IMR-90 (cell line): ENCODE data around the gene TTI1. TPM values are rescaled to one million over a fixed set of nuclear protein-coding genes. Genes with fewer than 3 reads are reported as not detected.

Source experiments
- ATAC-seq: fragments of 200-7000 bp; cut with Tn5 transposase; 2 replicates; pipeline ENCODE4 v1.9.1; 2020; ENCODE audit warnings: low read depth, mild to moderate bottlenecking, moderate library complexity
- BruUV-seq: library from RNA; stranded (reverse); fragments of 400-500 nt; replicated peaks from 2 replicates; lab custom pipeline; 2021; lab: Mats Ljungman, UMichigan
- CTCF ChIA-PET: fragments of 300-600 bp; formaldehyde crosslinking; extraction: SDS; loops from one replicate; lab custom pipeline; 2021; ENCODE audit warnings: antibody characterized with exemption; lab: Yijun Ruan, JAX
- POLR2A ChIA-PET: fragments of 300-600 bp; sonication (Branson Sonifier 250); formaldehyde crosslinking; loops from one replicate; lab custom pipeline; 2022; ENCODE audit warnings: antibody characterized with exemption; ENCODE audit not compliant: unreplicated experiment; lab: Charles Lee
- DNase-seq: peaks from one replicate; pipeline ENCODE4 v3.0.0; 2013
- H2AFZ ChIP-seq: replicated peaks from 2 replicates; pipeline ENCODE3; 2013; ENCODE audit warnings: low read length, mild to moderate bottlenecking; ENCODE audit not compliant: poor library complexity
- H2AK5ac ChIP-seq: 2 replicates; pipeline ENCODE4 v1.6.1; 2013; ENCODE audit warnings: low read depth, low read length, inconsistent platforms
- H2AK9ac ChIP-seq: replicated peaks from 2 replicates; pipeline ENCODE3; 2013; ENCODE audit warnings: mild to moderate bottlenecking, low read depth, low read length, moderate library complexity; ENCODE audit not compliant: poor library complexity
- H2BK120ac ChIP-seq: 2 replicates; pipeline ENCODE4 v1.6.1; 2013; ENCODE audit warnings: low read depth, low read length, inconsistent platforms
- H2BK15ac ChIP-seq: 3 replicates; pipeline ENCODE4 v1.6.1; 2013; ENCODE audit warnings: low read depth, low read length, inconsistent platforms
- H2BK20ac ChIP-seq: 2 replicates; pipeline ENCODE4 v1.6.1; 2013; ENCODE audit warnings: low read depth, mild to moderate bottlenecking, inconsistent platforms, low read length, moderate library complexity
- H2BK5ac ChIP-seq: 2 replicates; pipeline ENCODE4 v1.6.1; 2013; ENCODE audit warnings: mild to moderate bottlenecking, low read depth, low read length, inconsistent platforms; ENCODE audit not compliant: poor library complexity, severe bottlenecking
- H3K14ac ChIP-seq: replicated peaks from 2 replicates; pipeline ENCODE4 v1.6.1; 2013; ENCODE audit warnings: low read depth, low read length, inconsistent platforms
- H3K18ac ChIP-seq: 2 replicates; pipeline ENCODE4 v1.6.1; 2013; ENCODE audit warnings: low read depth, low read length, control low read depth
- H3K23ac ChIP-seq: 2 replicates; pipeline ENCODE4 v1.6.1; 2013; ENCODE audit warnings: low read depth, low read length, inconsistent platforms
- H3K27ac ChIP-seq: 2 replicates; pipeline ENCODE4 v1.5.1; 2013; ENCODE audit warnings: mild to moderate bottlenecking, control low read depth, low read length; ENCODE audit not compliant: insufficient read depth
- H3K27me3 ChIP-seq: 2 replicates; pipeline ENCODE4 v1.6.1; 2013; ENCODE audit warnings: low read length; ENCODE audit not compliant: control insufficient read depth, insufficient read depth
- H3K36me3 ChIP-seq: 2 replicates; pipeline ENCODE4 v1.6.1; 2013; ENCODE audit warnings: low read length, mixed read lengths; ENCODE audit not compliant: control insufficient read depth, insufficient read depth
- H3K4ac ChIP-seq: 2 replicates; pipeline ENCODE4 v1.6.1; 2013; ENCODE audit warnings: low read depth, low read length, inconsistent platforms
- H3K4me1 ChIP-seq: 2 replicates; pipeline ENCODE4 v1.6.1; 2013; ENCODE audit warnings: low read length, mixed read lengths; ENCODE audit not compliant: control insufficient read depth, insufficient read depth
- H3K4me2 ChIP-seq: 2 replicates; pipeline ENCODE4 v1.6.1; 2013; ENCODE audit warnings: low read depth, mild to moderate bottlenecking, control low read depth, low read length, moderate library complexity
- H3K4me3 ChIP-seq: 2 replicates; pipeline ENCODE4 v1.5.1; 2013; ENCODE audit warnings: low read depth, mild to moderate bottlenecking, control low read depth, low read length, moderate library complexity; ENCODE audit not compliant: insufficient read depth
- H3K56ac ChIP-seq: 2 replicates; pipeline ENCODE4 v1.6.1; 2013; ENCODE audit warnings: low read length, inconsistent platforms; ENCODE audit not compliant: insufficient read depth; ENCODE audit errors: extremely low read depth
- H3K79me1 ChIP-seq, 2 experiments: 2 replicates each; pipeline ENCODE4 v1.6.1; 2013; ENCODE audit warnings: low read length in 2 of 2, inconsistent platforms in 1 of 2, low read depth in 1 of 2
- H3K9ac ChIP-seq: 2 replicates; pipeline ENCODE4 v1.6.1; 2013; ENCODE audit warnings: low read depth, low read length, control low read depth
- H3K9me1 ChIP-seq: 2 replicates; pipeline ENCODE4 v1.6.1; 2013; ENCODE audit warnings: low read length, inconsistent platforms; ENCODE audit not compliant: insufficient read depth
- H3K9me3 ChIP-seq: 2 replicates; pipeline ENCODE4 v1.6.1; 2013; ENCODE audit warnings: low read length; ENCODE audit not compliant: control insufficient read depth, insufficient read depth
- H4K20me1 ChIP-seq: 2 replicates; pipeline ENCODE4 v1.6.1; 2013; ENCODE audit warnings: low read length, inconsistent platforms; ENCODE audit not compliant: insufficient read depth
- H4K5ac ChIP-seq: 2 replicates; pipeline ENCODE4 v1.6.1; 2013; ENCODE audit warnings: mild to moderate bottlenecking, low read depth, low read length, control low read depth
- H4K8ac ChIP-seq, 2 experiments: 2 replicates each; pipeline ENCODE4 v1.6.1; 2013; ENCODE audit warnings: low read depth in 2 of 2, low read length in 2 of 2, control low read depth in 1 of 2, inconsistent platforms in 1 of 2
- H4K91ac ChIP-seq: 2 replicates; pipeline ENCODE4 v1.6.1; 2013; ENCODE audit warnings: low read depth, low read length, inconsistent platforms; ENCODE audit not compliant: insufficient read depth
- CHD1 ChIP-seq: IDR thresholded peaks from 2 replicates; pipeline ENCODE4 v1.6.1; 2012; ENCODE audit warnings: low read depth, low read length, improper control_type of control experiment
- FOS ChIP-seq: fragments of 150-350 bp; IDR thresholded peaks from 2 replicates; pipeline ENCODE4 v1.6.1; 2016; ENCODE audit warnings: low read depth, low read length
- MXI1 ChIP-seq: IDR thresholded peaks from 2 replicates; pipeline ENCODE4 v1.6.1; 2012; ENCODE audit warnings: low read depth, mild to moderate bottlenecking, low read length, moderate library complexity, borderline replicate concordance
- RAD21 ChIP-seq: IDR thresholded peaks from 2 replicates; pipeline ENCODE4 v1.6.1; 2012; ENCODE audit warnings: low read length, improper control_type of control experiment
- RFX5 ChIP-seq: IDR thresholded peaks from 2 replicates; pipeline ENCODE4 v1.8.0; 2012; ENCODE audit warnings: low read depth, mild to moderate bottlenecking, low read length, moderate library complexity
- WGBS, 2 experiments: methylation state at CpG; one replicate each; pipeline versions ENCODE4 v1.1.5 to v1.1.7; 2013; ENCODE audit warnings: missing lambda C conversion rate in 2 of 2; ENCODE audit not compliant: insufficient read length in 1 of 2; ENCODE audit errors: extremely low coverage in 2 of 2; 5-methylcytosine and 5-hydroxymethylcytosine counted together
- dilution Hi-C: fragments of 300-500 bp; cut with HindIII; formaldehyde crosslinking; loops from one replicate; pipeline ENCODE4 v1.14.3; 2018; ENCODE audit warnings: low sequenced_read_pairs; ENCODE audit not compliant: unreplicated experiment
- in situ Hi-C: fragments of 300-500 bp; cut with MboI; formaldehyde crosslinking; loops from 3 replicates; pipeline ENCODE4 v1.14.3; 2019; ENCODE audit warnings: low sequenced_read_pairs, inconsistent platforms, mixed read lengths
- intact Hi-C: fragments of 100-400 bp; cut with micrococcal nuclease; formaldehyde crosslinking; loops from 2 replicates; pipeline ENCODE4 v1.10.0; 2022
- polyA plus RNA-seq, 3 experiments: library from polyadenylated mRNA; depleted of rRNA; stranded (reverse); fragments of >200 nt; gene quantifications; 2 replicates each; pipeline ENCODE4 v1.2.3, GENCODE V29; 2012; ENCODE audit warnings: low replicate concordance in 1 of 3
- total RNA-seq: library from RNA; depleted of rRNA; stranded (reverse); fragments of >200 nt; gene quantifications from 2 replicates; pipeline ENCODE4 v1.2.3, GENCODE V29; 2012
- TF ChIP-seq, protein P1 (sequence below): fragments of 150-350 bp; IDR thresholded peaks from 2 replicates; pipeline ENCODE4 v1.6.1; 2016; ENCODE audit warnings: low read depth, mild to moderate bottlenecking, low read length, moderate library complexity, borderline replicate concordance

TTI1 gene
- total and polyA plus RNA-seq, 2 of the 4 experiments (the other 2 are of a cell fraction) = 12.5 to 17.6 TPM

DNA sequence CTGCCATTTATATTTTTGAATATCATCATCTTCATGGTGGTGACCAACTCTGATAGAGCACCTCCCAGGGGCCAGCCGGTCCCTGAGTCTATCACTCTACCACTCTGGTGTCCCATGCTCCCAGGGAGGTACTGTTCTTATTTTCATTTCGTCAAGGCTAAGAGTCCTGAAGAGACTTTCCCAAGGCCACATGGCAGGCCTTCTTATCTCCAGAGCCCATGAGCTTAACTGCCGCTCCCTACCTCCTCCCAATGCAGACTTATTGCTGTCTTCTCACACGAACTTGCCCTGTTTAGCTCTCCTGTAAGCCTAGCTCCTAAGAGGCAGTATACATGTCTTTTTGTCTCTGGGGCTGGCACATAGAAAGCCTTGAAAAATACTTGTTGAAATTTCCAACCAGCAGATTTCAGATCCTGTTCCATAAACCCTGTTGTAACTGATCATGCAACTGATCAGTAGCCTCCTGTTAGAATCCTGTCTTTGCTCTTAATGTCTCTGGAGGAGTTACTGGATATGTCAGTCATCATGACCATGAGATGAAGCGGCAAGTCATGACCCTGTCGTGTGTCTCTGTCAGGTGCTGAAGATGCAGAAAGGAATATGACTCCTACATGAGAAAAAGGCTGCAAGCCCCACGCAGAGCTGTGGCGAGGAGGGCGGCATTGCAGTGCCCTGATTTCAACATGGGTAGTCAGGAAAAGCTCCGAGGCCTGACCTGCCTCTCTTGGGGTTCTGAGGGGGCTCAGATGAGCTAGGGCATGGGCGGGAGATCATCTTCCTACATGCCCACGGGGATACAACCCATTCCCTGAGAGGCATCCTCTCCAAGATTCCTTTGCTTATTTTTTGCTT is 60.0 kb downstream of the TTI1 start:
- no TSS peak for BruUV-seq
- DNase-seq = no peak
- dilution Hi-C loops = no loop called here

More for the DNA sequence above, 60.0 kb downstream of the TTI1 start:
- H3K4ac ChIP-seq = no peak overlapping the region
- no peak overlapping the region for H4K8ac ChIP-seq
- peaks cover 6% of the 10 kb centered on the region for H3K27me3 ChIP-seq
- no peak overlapping the region for H3K23ac ChIP-seq
- 80% methylated on average over 1 of the region's 12 CpGs; no CpG with 5 or more reads in 1 of the 2 experiments for WGBS, 2 experiments
- H3K18ac ChIP-seq = no peak overlapping the region
- no peak overlapping the region for H2AFZ ChIP-seq
- H2AK5ac ChIP-seq = no peak overlapping the region
- POLR2A ChIA-PET = no interaction called here
- H3K79me1 ChIP-seq = no peaks in the 10 kb centered on the region
- H3K9me1 ChIP-seq = no peaks in the 10 kb centered on the region
- in situ Hi-C loops = no loop called here
- no peak overlapping the region for H2BK120ac ChIP-seq
- H2BK15ac ChIP-seq = no peak overlapping the region
- no peak overlapping the region for H3K4me2 ChIP-seq
- H4K20me1 ChIP-seq = no peaks in the 10 kb centered on the region
- intact Hi-C loops = no loop called here
- H3K27ac ChIP-seq = no peak overlapping the region
- H3K36me3 ChIP-seq = no peaks in the 10 kb centered on the region; the same call in 1 of the 2 replicates
- H3K14ac ChIP-seq = no peak overlapping the region
- no peak overlapping the region for H2BK5ac ChIP-seq
- CTCF ChIA-PET = no interaction called here
- TF ChIP-seq MXI1 = no peak
- TF ChIP-seq RFX5 = no peak
- TF ChIP-seq, protein P1, sequence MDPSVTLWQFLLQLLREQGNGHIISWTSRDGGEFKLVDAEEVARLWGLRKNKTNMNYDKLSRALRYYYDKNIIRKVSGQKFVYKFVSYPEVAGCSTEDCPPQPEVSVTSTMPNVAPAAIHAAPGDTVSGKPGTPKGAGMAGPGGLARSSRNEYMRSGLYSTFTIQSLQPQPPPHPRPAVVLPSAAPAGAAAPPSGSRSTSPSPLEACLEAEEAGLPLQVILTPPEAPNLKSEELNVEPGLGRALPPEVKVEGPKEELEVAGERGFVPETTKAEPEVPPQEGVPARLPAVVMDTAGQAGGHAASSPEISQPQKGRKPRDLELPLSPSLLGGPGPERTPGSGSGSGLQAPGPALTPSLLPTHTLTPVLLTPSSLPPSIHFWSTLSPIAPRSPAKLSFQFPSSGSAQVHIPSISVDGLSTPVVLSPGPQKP = no peak
- no peak for TF ChIP-seq CHD1
- TF ChIP-seq FOS = no peak
- no peak for TF ChIP-seq RAD21
- no peak overlapping the region for H3K9ac ChIP-seq
- no peak overlapping the region for H3K4me3 ChIP-seq
- ATAC-seq = no peak
- no peaks in the 10 kb centered on the region for H3K9me3 ChIP-seq
- no peaks in the 10 kb centered on the region for H3K4me1 ChIP-seq
- no peak overlapping the region for H3K56ac ChIP-seq
- H4K91ac ChIP-seq = no peak overlapping the region
- no peak overlapping the region for H4K5ac ChIP-seq
- H2AK9ac ChIP-seq = no peak overlapping the region
- no peak overlapping the region for H2BK20ac ChIP-seq
